ENCODE measurements around the gene ACY1. TPM values are rescaled to one million over a fixed set of nuclear protein-coding genes. Genes with fewer than 3 reads are reported as not detected.
A peak's percentile ranks its signal among the peaks of the same experiment; 100 is the strongest.

Gene ACY1
- total RNA-seq, 2 experiments from 2014 or later, result 61.8 to 64.5 TPM

DNA sequence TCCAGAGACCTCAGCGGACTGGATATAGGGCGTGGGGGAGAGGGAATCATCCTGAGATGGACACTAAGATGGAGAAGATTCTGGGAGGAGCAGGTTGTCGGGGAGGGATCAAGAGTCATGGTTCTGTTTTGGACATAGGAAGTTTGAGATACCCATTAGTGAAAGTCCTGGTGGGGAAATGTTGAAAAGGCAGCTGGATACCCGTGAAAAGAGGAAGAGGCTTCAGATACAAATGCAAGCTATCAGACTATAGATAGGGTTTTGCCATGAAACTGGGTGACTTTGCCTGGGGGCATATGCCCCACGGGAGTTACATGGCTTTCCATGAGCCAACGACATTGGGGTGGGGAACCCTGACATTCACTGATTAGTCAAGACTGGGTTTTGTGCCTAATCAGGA is 29.2 kb upstream of the ACY1 start:
- no peak overlapping the region for H3K4me3 Mint-ChIP-seq
- intact Hi-C loops (cut with micrococcal nuclease), result no loop called here
- peaks cover 28% of the 10 kb centered on the region for H3K27me3 Mint-ChIP-seq
- no peak for ATAC-seq
- H3K27ac Mint-ChIP-seq, result no peak overlapping the region
- H3K36me3 Mint-ChIP-seq (ENCODE audit: low read depth), result peaks cover 3% of the 10 kb centered on the region
- ChIA-PET CTCF (interaction anchor here (1.2 to 4.0 kb wide), 3 partner anchors 9 to 20 kb away, joined by 4 to 27 read pairs (median 13); partner anchors contain the start of genes ABHD14A, ABHD14B, PARP3 and RRP9), POLR2A (interaction anchor here (1.2 to 1.6 kb wide), 4 partner anchors 11 to 21 kb away, joined by 3 to 5 read pairs (median 4); no protein-coding TSS in a partner anchor)
- TF ChIP-seq, protein P1, sequence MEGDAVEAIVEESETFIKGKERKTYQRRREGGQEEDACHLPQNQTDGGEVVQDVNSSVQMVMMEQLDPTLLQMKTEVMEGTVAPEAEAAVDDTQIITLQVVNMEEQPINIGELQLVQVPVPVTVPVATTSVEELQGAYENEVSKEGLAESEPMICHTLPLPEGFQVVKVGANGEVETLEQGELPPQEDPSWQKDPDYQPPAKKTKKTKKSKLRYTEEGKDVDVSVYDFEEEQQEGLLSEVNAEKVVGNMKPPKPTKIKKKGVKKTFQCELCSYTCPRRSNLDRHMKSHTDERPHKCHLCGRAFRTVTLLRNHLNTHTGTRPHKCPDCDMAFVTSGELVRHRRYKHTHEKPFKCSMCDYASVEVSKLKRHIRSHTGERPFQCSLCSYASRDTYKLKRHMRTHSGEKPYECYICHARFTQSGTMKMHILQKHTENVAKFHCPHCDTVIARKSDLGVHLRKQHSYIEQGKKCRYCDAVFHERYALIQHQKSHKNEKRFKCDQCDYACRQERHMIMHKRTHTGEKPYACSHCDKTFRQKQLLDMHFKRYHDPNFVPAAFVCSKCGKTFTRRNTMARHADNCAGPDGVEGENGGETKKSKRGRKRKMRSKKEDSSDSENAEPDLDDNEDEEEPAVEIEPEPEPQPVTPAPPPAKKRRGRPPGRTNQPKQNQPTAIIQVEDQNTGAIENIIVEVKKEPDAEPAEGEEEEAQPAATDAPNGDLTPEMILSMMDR (IDR thresholded peaks at IDR 0.05), result no peak
- DNase-seq, result no peak
- peaks cover 6% of the 10 kb centered on the region for H3K4me1 Mint-ChIP-seq (ENCODE audit: low read depth)
- H3K9me3 Mint-ChIP-seq, result no peaks in the 10 kb centered on the region

DNA sequence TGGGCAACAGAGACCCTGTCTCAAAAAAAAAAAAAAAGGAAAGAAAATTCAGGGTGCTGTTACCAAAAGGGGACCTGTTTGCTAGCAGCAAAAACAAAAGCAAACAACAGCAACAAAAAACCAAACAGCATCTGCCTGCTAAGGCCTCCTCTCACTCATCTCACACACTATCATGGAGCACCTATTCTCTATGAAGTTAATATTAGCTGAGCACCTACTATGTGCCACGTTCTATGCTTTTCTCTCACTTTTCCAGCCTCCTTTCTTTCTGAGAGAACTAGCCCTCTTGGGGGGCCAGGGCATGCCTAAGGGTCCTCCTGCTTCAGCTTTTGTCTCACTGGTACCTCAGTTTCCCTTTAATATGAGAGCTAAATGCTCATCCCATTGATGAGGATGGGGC is 28.6 kb upstream of the ACY1 start:
- POLR2A ChIA-PET, result interaction anchor here (0.5 to 1.6 kb wide), 6 partner anchors 11 to 41 kb away, joined by 3 to 6 read pairs (median 3); partner anchors contain the start of gene RPL29

DNA sequence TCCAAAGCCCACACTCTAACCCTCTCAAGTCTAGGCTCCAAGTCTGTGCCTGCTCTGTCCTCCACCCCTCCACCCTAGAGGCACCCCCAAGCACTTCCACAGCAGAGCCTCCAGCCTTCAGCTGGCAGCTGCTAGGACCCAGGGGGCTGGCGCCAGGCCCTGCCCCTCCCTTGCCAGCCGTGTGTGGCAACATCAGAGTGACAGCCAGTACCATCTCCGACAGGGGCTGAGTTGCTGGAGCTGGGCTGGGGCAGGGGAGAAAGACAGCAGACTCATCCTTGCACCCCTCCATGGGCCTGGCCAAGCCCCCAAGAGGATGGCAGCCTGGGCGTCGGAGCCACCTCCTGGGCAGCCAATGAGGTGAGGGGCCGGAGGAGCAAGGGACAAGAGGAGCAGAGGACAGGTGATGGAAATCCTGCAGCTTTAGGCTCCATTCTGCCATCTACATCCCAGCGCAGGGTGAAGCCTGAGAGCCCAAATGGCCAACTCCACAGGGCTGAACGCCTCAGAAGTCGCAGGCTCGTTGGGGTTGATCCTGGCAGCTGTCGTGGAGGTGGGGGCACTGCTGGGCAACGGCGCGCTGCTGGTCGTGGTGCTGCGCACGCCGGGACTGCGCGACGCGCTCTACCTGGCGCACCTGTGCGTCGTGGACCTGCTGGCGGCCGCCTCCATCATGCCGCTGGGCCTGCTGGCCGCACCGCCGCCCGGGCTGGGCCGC is 28.0 kb upstream of the ACY1 start, which contains the start of gene GPR62:
Gene GPR62 (plus strand): TSS at position 207 of the 718 bp plus-strand sequence. CDS start 272 bp downstream, at position 479.
- DNase-seq (no peak), ATAC-seq (no peak)
- intact Hi-C loops (cut with micrococcal nuclease), result no loop called here
- ChIA-PET CTCF (interaction anchor here (1.2 to 2.9 kb wide), 3 partner anchors 13 to 46 kb away, joined by 3 to 13 read pairs (median 3); partner anchors contain the start of genes ABHD14A and ABHD14B), POLR2A (interaction anchor here (0.5 to 1.6 kb wide), 5 partner anchors 10 to 40 kb away, joined by 3 to 6 read pairs (median 3); partner anchors contain the start of gene RPL29)
- Mint-ChIP-seq H3K4me3 (no peak within 1 kb of the TSS), H3K9me3 (no peaks in the 10 kb centered on the region), H3K27me3 (peaks cover 28% of the 10 kb centered on the region), H3K27ac (no peak within 1 kb of the TSS), H3K4me1 (ENCODE audit: low read depth) (peaks cover 6% of the 10 kb centered on the region), H3K36me3 (ENCODE audit: low read depth) (peaks cover 3% of the 10 kb centered on the region)
- TF ChIP-seq, protein P1 (IDR thresholded peaks at IDR 0.05), result no peak

More for the DNA sequence above, 28.6 kb upstream of the ACY1 start:
- CTCF ChIA-PET, result interaction anchor here (1.2 to 4.0 kb wide), 5 partner anchors 9 to 47 kb away, joined by 3 to 27 read pairs (median 4); partner anchors contain the start of genes ABHD14A, ABHD14B, PARP3 and RRP9
- Mint-ChIP-seq H3K9me3 (no peaks in the 10 kb centered on the region), H3K27me3 (peaks cover 28% of the 10 kb centered on the region), H3K4me1 (ENCODE audit: low read depth) (peaks cover 6% of the 10 kb centered on the region), H3K4me3 (no peak overlapping the region), H3K27ac (no peak overlapping the region), H3K36me3 (ENCODE audit: low read depth) (peaks cover 3% of the 10 kb centered on the region)
- ATAC-seq (no peak), DNase-seq (no peak)
- TF ChIP-seq, protein P1 (IDR thresholded peaks at IDR 0.05), result no peak
- intact Hi-C loops (cut with micrococcal nuclease), result no loop called here

DNA sequence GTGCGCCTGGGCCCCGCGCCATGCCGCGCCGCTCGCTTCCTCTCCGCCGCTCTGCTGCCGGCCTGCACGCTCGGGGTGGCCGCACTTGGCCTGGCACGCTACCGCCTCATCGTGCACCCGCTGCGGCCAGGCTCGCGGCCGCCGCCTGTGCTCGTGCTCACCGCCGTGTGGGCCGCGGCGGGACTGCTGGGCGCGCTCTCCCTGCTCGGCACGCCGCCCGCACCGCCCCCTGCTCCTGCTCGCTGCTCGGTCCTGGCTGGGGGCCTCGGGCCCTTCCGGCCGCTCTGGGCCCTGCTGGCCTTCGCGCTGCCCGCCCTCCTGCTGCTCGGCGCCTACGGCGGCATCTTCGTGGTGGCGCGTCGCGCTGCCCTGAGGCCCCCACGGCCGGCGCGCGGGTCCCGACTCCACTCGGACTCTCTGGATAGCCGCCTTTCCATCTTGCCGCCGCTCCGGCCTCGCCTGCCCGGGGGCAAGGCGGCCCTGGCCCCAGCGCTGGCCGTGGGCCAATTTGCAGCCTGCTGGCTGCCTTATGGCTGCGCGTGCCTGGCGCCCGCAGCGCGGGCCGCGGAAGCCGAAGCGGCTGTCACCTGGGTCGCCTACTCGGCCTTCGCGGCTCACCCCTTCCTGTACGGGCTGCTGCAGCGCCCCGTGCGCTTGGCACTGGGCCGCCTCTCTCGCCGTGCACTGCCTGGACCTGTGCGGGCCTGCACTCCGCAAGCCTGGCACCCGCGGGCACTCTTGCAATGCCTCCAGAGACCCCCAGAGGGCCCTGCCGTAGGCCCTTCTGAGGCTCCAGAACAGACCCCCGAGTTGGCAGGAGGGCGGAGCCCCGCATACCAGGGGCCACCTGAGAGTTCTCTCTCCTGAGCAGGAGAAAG is 27.2 kb upstream of the ACY1 start:
- TF ChIP-seq, protein P1 (IDR thresholded peaks at IDR 0.05), result peak; percentile 65
- ATAC-seq, result peak; percentile 90
- Mint-ChIP-seq H3K27me3 (peaks cover 28% of the 10 kb centered on the region), H3K27ac (no peak overlapping the region), H3K4me3 (peak overlapping the region; percentile 17), H3K9me3 (no peaks in the 10 kb centered on the region), H3K36me3 (ENCODE audit: low read depth) (peaks cover 3% of the 10 kb centered on the region), H3K4me1 (ENCODE audit: low read depth) (peaks cover 6% of the 10 kb centered on the region)
- ChIA-PET POLR2A (interaction anchor here (0.9 to 1.6 kb wide), 5 partner anchors 9 to 115 kb away, joined by 3 to 6 read pairs (median 3); partner anchors contain the start of gene ABHD14B), CTCF (interaction anchor here (1.2 to 1.3 kb wide), 3 partner anchors 13 to 45 kb away, joined by 3 to 5 read pairs (median 3); partner anchors contain the start of gene ACY1)
- DNase-seq, result peak; percentile 63
- intact Hi-C loops (cut with micrococcal nuclease), result no loop called here

Measured in activated CD8-positive, alpha-beta T cell treated with anti-CD3 and anti-CD28 coated beads for 36 hours (primary cell).